SK-N-SH (cell line): Measurements from ENCODE around the gene TGFBRAP1. TPM values are rescaled to one million over a fixed set of nuclear protein-coding genes. Genes with fewer than 3 reads are reported as not detected.

Experiments
- CTCF ChIA-PET: fragments of 300-600, 350-600 bp; formaldehyde crosslinking; extraction: SDS; loops from one replicate; lab custom pipeline; 2021; lab: Yijun Ruan, JAX
- POLR2A ChIA-PET: fragments of 350-600 bp; sonication (Branson Sonifier 250); formaldehyde crosslinking; extraction: SDS; loops from one replicate; lab custom pipeline; 2020; ENCODE audit warnings: antibody characterized with exemption, inconsistent platforms; lab: Yijun Ruan, JAX
- DNase-seq: peaks from one replicate; pipeline ENCODE4 v3.0.0; 2012
- H2AFZ ChIP-seq: fragments of 200-600 bp; sonication (generic); 2 replicates; pipeline ENCODE4 v1.8.1; 2016; ENCODE audit warnings: antibody characterized with exemption, mild to moderate bottlenecking, low read depth
- H3F3A ChIP-seq: fragments of 200-600 bp; sonication (generic); replicated peaks from 2 replicates; pipeline ENCODE3; 2016; ENCODE audit warnings: antibody characterized with exemption, mild to moderate bottlenecking; ENCODE audit not compliant: insufficient read depth
- H3K27ac ChIP-seq, 2 experiments: fragments of 200-500 bp in 1 of 2; fragments of 200-600 bp in 1 of 2; sonication (Bioruptor generic) in 1 of 2; sonication (generic), shearing (Covaris generic) in 1 of 2; 2 replicates each; pipeline versions ENCODE4 v1.5.1 to v1.6.1; 2014 to 2016; ENCODE audit warnings: low read depth in 2 of 2, inconsistent platforms in 1 of 2, low read length in 1 of 2, mild to moderate bottlenecking in 1 of 2, mixed read lengths in 1 of 2
- H3K27me3 ChIP-seq: fragments of 200-600 bp; sonication (generic), shearing (Covaris generic); 2 replicates; pipeline ENCODE4 v1.6.1; 2016; ENCODE audit warnings: mixed run types; ENCODE audit not compliant: insufficient read depth
- H3K36me3 ChIP-seq, 2 experiments: fragments of 200-500 bp in 1 of 2; fragments of 200-600 bp in 1 of 2; sonication (Bioruptor generic) in 1 of 2; sonication (generic) in 1 of 2; replicated peaks in 1 of 2; 2 replicates each; pipeline versions ENCODE3 to v1.5.1; 2014 to 2016; ENCODE audit warnings: low read length in 1 of 2, mild to moderate bottlenecking in 1 of 2; ENCODE audit not compliant: insufficient read depth in 2 of 2, control insufficient read depth in 1 of 2
- H3K4me1 ChIP-seq, 2 experiments: fragments of 200-500 bp in 1 of 2; fragments of 200-600 bp in 1 of 2; sonication (Bioruptor generic) in 1 of 2; sonication (generic), shearing (Covaris generic) in 1 of 2; 2 replicates each; pipeline versions ENCODE4 v1.5.1 to v1.6.1; 2014 to 2016; ENCODE audit warnings: low read depth in 1 of 2, low read length in 1 of 2, mixed run types in 1 of 2; ENCODE audit not compliant: insufficient read depth in 2 of 2, control insufficient read depth in 1 of 2
- H3K4me2 ChIP-seq: fragments of 200-600 bp; sonication (generic), shearing (Covaris generic); 2 replicates; pipeline ENCODE4 v1.6.1; 2017; ENCODE audit warnings: mixed run types
- H3K4me3 ChIP-seq, 2 experiments: fragments of 200-500 bp in 1 of 2; fragments of 200-600 bp in 1 of 2; sonication (Bioruptor generic) in 1 of 2; sonication (generic), shearing (Covaris generic) in 1 of 2; 2 replicates each; pipeline versions ENCODE4 v1.5.1 to v1.8.1; 2014 to 2016; ENCODE audit warnings: low read depth in 2 of 2, inconsistent platforms in 1 of 2, low read length in 1 of 2, mild to moderate bottlenecking in 1 of 2, mixed read lengths in 1 of 2, moderate library complexity in 1 of 2
- H3K79me2 ChIP-seq: fragments of 200-600 bp; sonication (generic); 2 replicates; pipeline ENCODE4 v1.8.1; 2017; ENCODE audit warnings: mild to moderate bottlenecking; ENCODE audit not compliant: insufficient read depth
- H3K9ac ChIP-seq: fragments of 200-600 bp; sonication (generic); 2 replicates; pipeline ENCODE4 v1.6.1; 2017; ENCODE audit warnings: mixed run types
- H3K9me2 ChIP-seq: fragments of 200-600 bp; sonication (generic); 2 replicates; pipeline ENCODE4 v1.6.1; 2017; ENCODE audit warnings: mixed run types
- H3K9me3 ChIP-seq: fragments of 200-600 bp; sonication (generic); 2 replicates; pipeline ENCODE4 v1.6.1; 2017; ENCODE audit warnings: mixed run types, mild to moderate bottlenecking, moderate library complexity
- H4K20me1 ChIP-seq: fragments of 200-600 bp; sonication (generic); 2 replicates; pipeline ENCODE4 v1.6.1; 2017; ENCODE audit warnings: mild to moderate bottlenecking, mixed run types; ENCODE audit not compliant: insufficient read depth
- CTCF ChIP-seq: fragments of 200-600 bp; sonication (generic); IDR thresholded peaks from 2 replicates; pipeline ENCODE4 v1.6.1; 2017; ENCODE audit warnings: antibody characterized with exemption, mild to moderate bottlenecking, moderate library complexity
- EZH2phosphoT487 ChIP-seq: fragments of 200-600 bp; sonication (generic); IDR thresholded peaks from 2 replicates; pipeline ENCODE4 v1.6.1; 2017; ENCODE audit warnings: low read depth, mixed run types, mild to moderate bottlenecking, antibody characterized with exemption, moderate library complexity, borderline replicate concordance
- FOXM1 ChIP-seq: IDR thresholded peaks from 2 replicates; pipeline ENCODE4 v1.4.0; 2012; ENCODE audit warnings: low read depth, mild to moderate bottlenecking
- GABPA ChIP-seq: IDR thresholded peaks from 2 replicates; pipeline ENCODE4 v1.4.0; 2012; ENCODE audit warnings: low read depth, mild to moderate bottlenecking
- GATA2 ChIP-seq: sonication (generic); formaldehyde crosslinking; IDR thresholded peaks from 2 replicates; pipeline ENCODE4 v1.5.0; 2020; ENCODE audit warnings: mild to moderate bottlenecking, missing genetic modification reagents
- JUND ChIP-seq: IDR thresholded peaks from 2 replicates; pipeline ENCODE4 v1.4.0; 2012
- MAX ChIP-seq: IDR thresholded peaks from 2 replicates; pipeline ENCODE4 v1.4.0; 2012; ENCODE audit warnings: low read depth
- MEF2A ChIP-seq: IDR thresholded peaks from 2 replicates; pipeline ENCODE4 v1.4.0; 2012; ENCODE audit warnings: low read depth, borderline replicate concordance
- NFIC ChIP-seq: IDR thresholded peaks from 2 replicates; pipeline ENCODE4 v1.4.0; 2012; ENCODE audit warnings: borderline replicate concordance
- PBX3 ChIP-seq: IDR thresholded peaks from 2 replicates; pipeline ENCODE4; 2012
- POLR2AphosphoS5 ChIP-seq: IDR thresholded peaks from 2 replicates; pipeline ENCODE4 v1.6.1; 2012; ENCODE audit warnings: low read depth, low read length
- REST ChIP-seq: IDR thresholded peaks from 2 replicates; pipeline ENCODE4 v1.6.1; 2012; ENCODE audit warnings: mild to moderate bottlenecking, low read depth, low read length, moderate library complexity
- RFX5 ChIP-seq: IDR thresholded peaks from 2 replicates; pipeline ENCODE4 v1.6.1; 2012; ENCODE audit warnings: mild to moderate bottlenecking, improper control_type of control experiment, low read length
- RXRA ChIP-seq: IDR thresholded peaks from 2 replicates; pipeline ENCODE4 v1.4.0; 2012; ENCODE audit warnings: low read depth, mild to moderate bottlenecking, borderline replicate concordance
- SIN3A ChIP-seq: IDR thresholded peaks from 2 replicates; pipeline ENCODE4 v1.6.1; 2012; ENCODE audit warnings: low read depth, mild to moderate bottlenecking, low read length, moderate library complexity, borderline replicate concordance
- TEAD4 ChIP-seq: IDR thresholded peaks from 2 replicates; pipeline ENCODE4 v1.4.0; 2012; ENCODE audit warnings: mild to moderate bottlenecking, borderline replicate concordance; ENCODE audit not compliant: insufficient read depth
- USF2 ChIP-seq: fragments of 150-350 bp; IDR thresholded peaks from 2 replicates; pipeline ENCODE4 v1.6.1; 2017; ENCODE audit warnings: antibody characterized with exemption, low read length, low read depth, borderline replicate concordance
- YY1 ChIP-seq: IDR thresholded peaks from 2 replicates; pipeline ENCODE4 v1.4.0; 2012; ENCODE audit warnings: low read depth, mild to moderate bottlenecking
- WGBS: methylation state at CpG from one replicate; pipeline ENCODE4 v1.1.6; 2017; ENCODE audit warnings: low lambda C conversion rate; 5-methylcytosine and 5-hydroxymethylcytosine counted together
- polyA plus RNA-seq, 3 experiments: library from polyadenylated mRNA; depleted of rRNA; stranded (reverse); fragments of >200 nt; gene quantifications; 2 replicates each; pipeline ENCODE4 v1.2.3, GENCODE V29; 2012

The TGFBRAP1 gene
- polyA plus RNA-seq, 1 of the 3 experiments (the other 2 are of a cell fraction) = 5.7 TPM

- Histone ChIP-seq H3K4me2 (no peak overlapping the region), H3K4me1 (no peaks in the 10 kb centered on the region; a peak in 1 of 4 replicates), H3K9me3 (no peaks in the 10 kb centered on the region), H3K79me2 (peaks cover 25% of the 10 kb centered on the region), H3K4me3 (no peak overlapping the region), H2AFZ (no peak overlapping the region), H3K9me2 (no peaks in the 10 kb centered on the region), H3K9ac (no peak overlapping the region), H3K27ac (no peak overlapping the region), H3K27me3 (no peaks in the 10 kb centered on the region), H3K36me3 (peaks cover 0 to 3% of the 10 kb centered on the region in 2 experiments), H4K20me1 (no peaks in the 10 kb centered on the region), H3F3A (no peaks in the 10 kb centered on the region)
- CTCF ChIA-PET = interaction anchor here (0.9 kb wide), 1 partner anchor 207 kb away, joined by 3 read pairs; no protein-coding TSS in a partner anchor
- WGBS = 93% methylated on average over 3 of the region's 3 CpGs
- POLR2A ChIA-PET = no interaction called here
- no peak for TF ChIP-seq SIN3A
- TF ChIP-seq NFIC = no peak
- TF ChIP-seq GATA2 (CRISPR knock-in tag) = no peak
- no peak for TF ChIP-seq MEF2A
- no peak for DNase-seq
Measured at GRCh38 chr2:105321875-105322646, 7.5 kb downstream of the TGFBRAP1 start.

GRCh38 chr2:105320651-105321215 is 8.8 kb downstream of the TGFBRAP1 start:
- Histone ChIP-seq H3K4me1 (no peaks in the 10 kb centered on the region; a peak in 1 of 4 replicates), H3K27me3 (no peaks in the 10 kb centered on the region), H3K36me3 (peaks cover 0 to 3% of the 10 kb centered on the region in 2 experiments), H3F3A (no peaks in the 10 kb centered on the region), H3K27ac (no peak overlapping the region), H2AFZ (no peak overlapping the region), H3K4me2 (no peak overlapping the region), H3K4me3 (no peak overlapping the region), H3K9ac (no peak overlapping the region), H4K20me1 (no peaks in the 10 kb centered on the region), H3K9me2 (no peaks in the 10 kb centered on the region), H3K9me3 (no peaks in the 10 kb centered on the region), H3K79me2 (peaks cover 25% of the 10 kb centered on the region; the same call in 1 of the 2 replicates)
- CTCF ChIA-PET = interaction anchor here (0.7 kb wide), 1 partner anchor 14 kb away, joined by 3 read pairs; no protein-coding TSS in a partner anchor
- DNase-seq = no peak
- POLR2A ChIA-PET = no interaction called here
- WGBS = 80% methylated on average over 7 of the region's 7 CpGs
- TF ChIP-seq EZH2phosphoT487 (no peak), PBX3 (no peak), POLR2AphosphoS5 (no peak), MAX (no peak), FOXM1 (no peak), RFX5 (no peak), GABPA (no peak), GATA2 (CRISPR knock-in tag) (no peak), REST (no peak), CTCF (no peak), YY1 (no peak), JUND (no peak), TEAD4 (no peak), USF2 (no peak), RXRA (no peak)
